Islet precursor cell (in vitro differentiated cells): Measurements from ENCODE around the gene PLD3.
"Not testable (repeated sequence)": the region's sequence is repeated elsewhere in the genome, so short reads cannot be mapped to it uniquely, and the experiment has no call there.

Experiments
- DNase-seq: peaks from one replicate; pipeline ENCODE4 v3.0.0-alpha.2; 2018

Gene PLD3

DNA sequence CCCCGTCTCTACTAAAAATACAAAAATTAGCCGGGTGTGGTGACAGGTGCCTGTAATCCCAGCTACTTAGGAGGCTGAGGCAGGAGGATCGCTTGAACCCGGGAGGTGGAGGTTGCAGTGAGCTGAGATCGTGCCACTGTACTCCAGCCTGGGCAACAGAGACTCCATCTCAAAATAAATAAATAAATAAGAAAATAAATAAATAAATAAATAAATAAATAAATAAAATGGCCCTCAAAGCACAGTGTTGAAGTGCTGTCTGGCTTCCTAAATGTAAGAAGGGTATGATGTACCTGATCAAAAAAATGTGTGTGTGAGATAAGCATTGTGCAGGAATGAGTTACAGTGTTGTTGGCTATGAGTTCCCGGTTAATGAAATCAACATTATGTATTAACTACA, 15.4 kb upstream of the PLD3 start:
- not testable (repeated sequence) for DNase-seq

DNA sequence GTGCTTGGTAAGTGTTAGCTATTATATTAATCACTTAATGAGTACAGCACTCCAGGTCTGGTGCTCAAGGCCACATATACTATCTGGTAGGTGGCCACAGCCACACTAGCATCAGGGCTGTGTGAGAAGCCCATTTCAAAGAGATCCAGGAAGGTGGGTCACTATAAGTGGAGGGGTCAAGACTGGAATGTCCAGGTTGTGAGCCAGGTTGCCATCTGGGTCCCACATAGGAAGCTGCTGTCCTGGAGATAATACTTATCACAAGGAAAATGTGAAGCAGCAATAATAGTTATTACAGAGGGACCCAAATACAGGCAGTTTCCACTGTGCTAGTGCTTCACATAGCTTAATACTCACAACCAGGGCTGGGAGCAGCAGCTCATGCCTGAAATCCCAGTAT, 13.4 kb upstream of the PLD3 start:
- no peak for DNase-seq

DNA sequence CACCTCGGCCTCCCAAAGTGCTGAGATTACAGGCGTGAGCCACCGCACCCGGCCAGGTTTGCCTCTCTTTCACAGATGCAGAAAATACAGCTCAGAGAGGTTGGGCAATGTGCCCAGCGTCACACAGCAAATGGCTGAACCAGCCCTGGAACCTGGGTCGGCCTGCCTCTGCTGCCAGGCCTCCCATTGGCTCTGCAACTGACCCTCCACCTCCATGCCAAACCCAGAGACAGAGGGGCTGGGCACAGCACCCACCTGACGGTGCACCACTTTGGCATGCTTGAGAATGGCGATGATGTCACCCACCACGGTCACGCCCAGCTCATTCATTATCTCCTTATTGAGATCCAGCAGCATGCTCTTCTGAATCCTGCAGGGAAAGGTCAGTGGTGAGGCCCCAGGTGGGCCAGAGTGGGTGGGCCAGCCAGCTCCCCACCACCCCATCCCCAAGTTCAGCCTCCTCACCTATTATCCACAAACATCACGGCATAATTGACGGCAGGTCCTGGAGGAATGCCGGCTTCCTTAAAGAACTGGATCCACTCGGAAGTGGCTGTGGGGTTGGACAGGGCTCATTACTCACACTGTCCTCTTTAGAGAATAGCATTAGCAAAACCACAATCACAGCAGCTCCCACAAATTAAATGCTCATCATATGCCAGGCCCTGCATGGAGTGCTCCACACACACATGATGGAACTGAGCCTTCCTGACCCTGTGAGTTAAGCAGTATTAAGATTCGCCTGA, 12.5 kb upstream of the PLD3 start:
- DNase-seq: no peak

DNA sequence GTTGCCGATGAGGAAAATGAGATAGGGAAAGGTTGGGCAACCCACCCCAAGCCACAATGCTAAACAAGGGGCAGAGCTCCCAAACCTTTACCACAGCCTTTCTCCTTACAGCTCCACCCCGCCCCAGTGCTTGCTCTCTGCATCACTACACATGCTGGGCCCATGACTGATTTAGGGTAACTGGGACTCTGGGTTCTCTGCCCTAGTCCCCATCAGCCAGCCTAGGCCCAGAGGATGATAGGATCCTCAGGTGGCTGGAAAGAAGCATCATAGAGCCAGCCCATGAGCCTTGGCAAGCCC, 11.9 kb upstream of the PLD3 start:
- no peak for DNase-seq

DNA sequence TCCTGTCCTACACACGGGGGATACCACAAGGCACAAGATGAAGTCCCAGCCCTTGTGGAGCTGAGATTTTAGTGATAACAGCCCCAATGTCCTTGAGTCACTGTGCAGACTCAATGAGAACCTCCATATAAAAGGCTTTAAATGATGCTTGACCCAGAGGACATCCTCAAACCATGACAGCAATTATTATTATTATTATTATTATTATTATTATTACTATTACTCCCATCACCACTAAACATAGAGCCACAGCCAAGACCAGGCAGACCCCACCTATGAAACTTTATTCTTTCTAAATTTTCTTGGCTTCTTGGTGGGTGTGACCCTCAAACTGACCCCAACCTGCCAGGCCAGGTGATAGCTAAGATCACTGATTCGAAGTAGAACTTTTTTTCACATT, 11.4 kb upstream of the PLD3 start:
- no peak for DNase-seq

DNA sequence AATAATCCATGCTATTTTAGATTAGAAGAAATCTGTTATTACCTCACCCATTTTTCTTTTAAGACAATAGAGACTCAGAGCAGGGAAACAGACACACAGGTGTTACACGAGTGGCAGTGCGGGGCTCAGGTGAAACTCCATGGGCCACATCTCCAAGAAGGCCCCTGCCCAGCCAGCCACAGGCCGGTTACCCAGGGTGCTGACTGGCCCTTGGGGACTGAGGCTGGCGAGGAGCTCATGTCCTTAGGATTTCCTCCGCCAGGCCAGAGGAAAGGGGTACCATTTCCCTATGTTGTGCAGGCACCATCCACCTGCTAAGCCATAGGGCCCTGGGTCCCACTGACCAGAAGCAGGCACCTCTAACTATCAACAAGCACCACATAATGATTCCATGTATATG, 10.9 kb upstream of the PLD3 start:
- no peak for DNase-seq

DNA sequence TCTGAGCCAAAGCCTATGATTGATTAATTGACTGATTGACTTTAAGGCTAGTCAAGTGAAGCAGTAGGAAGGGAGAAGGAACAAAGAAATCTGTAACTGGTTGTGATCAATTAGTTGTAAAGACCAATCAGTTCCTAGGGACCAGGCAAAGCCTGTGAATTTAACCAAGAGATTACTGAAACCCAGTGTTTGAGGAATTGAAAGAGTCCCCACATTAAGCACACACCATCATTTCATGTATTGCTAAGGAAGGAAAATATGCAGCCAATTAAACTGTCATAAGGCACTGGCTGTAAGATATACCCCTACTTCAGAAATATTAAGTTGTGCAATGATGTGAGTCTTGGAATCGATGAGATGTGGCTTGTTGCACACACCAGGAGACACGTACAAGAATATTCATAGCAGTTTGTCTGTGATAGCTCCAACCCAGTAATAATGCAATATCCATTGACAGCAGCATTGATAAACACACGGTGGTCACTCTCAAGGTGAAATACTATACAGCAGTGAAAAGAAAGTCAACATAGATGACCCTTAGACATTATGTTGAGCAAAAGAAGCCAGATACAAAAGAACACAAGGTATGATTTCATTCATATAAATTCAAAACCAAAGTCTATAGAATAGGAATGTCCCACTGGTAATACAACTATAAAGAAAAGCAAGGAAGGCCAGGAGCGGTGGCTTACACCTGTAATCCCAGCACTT, 9.3 kb upstream of the PLD3 start:
- no peak for DNase-seq

DNA sequence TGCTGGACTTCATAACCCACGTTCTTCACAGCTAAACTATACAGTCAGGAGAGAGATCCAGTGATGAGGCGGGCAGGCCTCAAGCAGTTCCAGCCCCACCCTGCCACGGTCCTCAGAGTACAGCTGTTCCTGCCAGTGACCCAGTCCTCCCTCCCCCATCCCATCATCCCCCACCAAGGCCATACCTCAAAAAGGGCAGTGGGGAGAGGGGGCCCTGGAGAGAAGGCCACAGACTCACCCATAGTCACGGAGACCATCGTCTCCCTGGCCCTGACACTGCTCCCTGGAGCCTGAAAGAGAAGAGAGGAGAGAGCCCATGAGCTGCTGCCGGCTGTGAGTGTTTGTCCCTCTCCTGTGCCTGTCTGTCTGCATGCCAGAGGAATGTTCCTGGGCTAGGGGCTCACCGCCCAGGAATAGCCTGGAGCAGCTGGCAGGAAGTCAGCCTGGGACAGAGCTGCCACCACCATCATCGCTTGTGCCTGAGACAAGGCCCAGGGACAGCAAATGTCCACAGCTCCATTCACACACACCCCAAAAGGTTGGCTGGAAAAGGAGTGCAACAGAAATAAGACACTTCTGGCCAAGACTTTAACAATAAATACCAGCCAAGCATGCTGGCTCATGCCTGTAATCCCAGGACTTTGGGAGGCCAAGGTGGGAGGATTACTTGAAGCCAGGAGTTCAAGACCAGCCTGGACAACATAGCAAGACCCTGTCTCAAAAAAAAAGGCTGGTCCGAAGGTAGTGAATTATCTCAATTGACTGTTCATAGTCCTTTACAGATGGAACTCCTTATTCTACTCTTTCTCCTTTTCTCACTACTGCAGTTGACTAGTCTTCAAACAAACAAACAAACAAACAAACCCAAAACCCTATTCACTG, 6.7 kb upstream of the PLD3 start:
- peak; percentile 83 for DNase-seq

DNA sequence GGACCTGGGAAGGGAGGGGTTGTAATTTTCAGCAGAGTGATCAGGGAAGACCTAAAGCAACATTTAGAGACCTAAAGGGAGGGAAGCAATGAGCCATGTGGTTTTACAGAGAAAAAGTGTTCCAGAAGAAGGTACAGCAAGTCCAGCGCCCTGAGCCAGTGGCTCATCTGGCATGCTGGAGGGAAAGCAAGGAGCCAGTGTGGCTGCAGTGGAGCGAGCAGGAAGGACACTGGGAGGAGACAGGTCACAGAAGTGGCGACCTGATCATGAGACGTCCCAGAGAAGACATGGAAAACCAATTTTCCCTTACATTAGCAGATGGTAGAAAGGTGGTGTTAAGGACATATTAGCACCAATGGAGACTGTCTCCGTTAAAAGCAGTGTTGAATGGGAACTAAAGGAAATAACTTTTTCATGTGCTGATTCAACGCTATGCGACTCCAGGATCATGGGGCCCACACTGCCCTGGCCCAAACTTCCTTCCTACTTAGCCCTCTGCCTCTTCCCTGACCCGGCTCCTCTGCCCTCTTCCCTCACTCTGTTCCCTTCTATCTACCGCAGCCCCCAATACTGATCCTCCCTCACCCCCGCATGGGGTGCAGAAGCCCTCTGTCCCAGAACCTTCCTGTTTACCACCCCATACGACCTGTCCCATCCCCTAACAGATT, 5.7 kb upstream of the PLD3 start:
- DNase-seq: no peak

DNA sequence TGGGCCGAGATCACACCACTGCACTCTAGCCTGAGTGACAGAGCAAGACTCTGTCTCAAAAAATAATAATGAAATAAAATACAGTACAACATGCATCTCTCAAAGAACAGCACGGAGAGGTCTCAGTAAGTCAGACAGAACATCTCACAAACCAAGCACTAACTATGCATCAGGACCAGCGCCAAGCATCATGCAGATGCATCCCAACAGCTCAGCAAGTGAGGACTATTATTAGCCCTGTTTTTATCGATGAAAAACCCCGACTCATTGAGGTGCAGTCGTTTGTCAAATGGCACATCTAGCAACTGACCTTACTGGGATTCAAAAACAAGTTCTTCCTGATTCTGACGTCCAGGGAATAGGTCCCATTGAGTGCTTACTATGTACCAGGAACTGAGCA, 4.1 kb upstream of the PLD3 start:
- no peak for DNase-seq

DNA sequence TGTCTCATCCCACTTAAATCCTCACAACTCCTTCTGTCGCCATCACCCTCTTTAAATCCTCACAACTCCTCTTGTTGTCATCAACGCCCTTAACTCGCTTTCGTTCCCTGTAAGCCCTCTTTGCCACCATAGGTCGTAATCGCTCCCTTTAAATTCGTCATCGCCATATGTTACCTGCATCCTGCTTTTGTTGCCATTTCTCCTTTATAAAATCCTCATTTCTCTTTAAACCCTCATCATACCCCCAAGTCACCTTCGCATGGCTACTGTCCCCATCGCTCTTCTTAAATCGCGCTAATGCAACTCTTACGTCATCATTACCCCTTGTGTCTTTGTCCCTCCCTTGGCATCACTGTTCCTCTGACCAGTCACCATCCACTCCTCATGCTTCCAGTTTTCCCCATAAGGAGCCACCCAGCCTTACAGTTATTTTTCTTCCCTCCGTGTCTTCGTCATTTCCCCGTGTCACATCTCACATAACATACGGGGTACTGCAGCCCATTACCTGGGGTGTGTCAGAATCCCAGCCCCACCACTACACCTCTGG, 539 bp downstream of the PLD3 start:
- DNase-seq: no peak

DNA sequence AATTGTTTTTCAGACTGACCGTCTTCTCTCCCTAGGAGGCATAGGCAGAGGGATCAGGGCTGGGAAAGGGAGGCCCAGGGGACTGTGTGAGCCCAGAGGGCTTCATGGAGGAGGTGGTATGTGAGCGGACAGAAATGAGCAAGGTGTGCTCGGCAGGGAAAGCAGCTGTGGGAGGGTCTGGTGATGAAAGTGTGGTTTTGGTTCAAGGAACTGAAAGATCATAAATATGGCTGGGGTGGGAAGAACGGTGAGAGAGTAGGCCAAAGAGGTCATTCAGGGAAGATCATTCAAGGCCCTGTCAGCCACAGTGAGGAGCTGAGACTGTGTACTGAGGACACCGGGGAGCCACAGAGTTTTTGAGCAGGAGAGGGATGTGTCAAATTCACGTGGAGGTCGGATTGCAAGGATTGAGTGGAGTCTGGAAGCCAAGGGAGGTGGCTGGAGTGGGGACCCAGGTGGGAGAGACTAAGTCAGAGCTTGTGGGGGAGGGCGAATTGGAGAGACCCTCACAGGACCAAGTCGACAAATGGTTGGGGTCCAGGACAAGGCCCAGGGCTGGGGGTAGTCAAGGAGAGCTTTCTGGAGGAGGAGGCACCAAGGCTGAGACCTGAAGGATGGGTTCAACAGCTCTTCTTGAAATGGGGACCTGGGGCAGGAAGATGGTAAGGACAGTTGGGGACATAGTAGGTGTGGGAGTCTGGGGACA, 7.6 kb downstream of the PLD3 start:
- DNase-seq: no peak

DNA sequence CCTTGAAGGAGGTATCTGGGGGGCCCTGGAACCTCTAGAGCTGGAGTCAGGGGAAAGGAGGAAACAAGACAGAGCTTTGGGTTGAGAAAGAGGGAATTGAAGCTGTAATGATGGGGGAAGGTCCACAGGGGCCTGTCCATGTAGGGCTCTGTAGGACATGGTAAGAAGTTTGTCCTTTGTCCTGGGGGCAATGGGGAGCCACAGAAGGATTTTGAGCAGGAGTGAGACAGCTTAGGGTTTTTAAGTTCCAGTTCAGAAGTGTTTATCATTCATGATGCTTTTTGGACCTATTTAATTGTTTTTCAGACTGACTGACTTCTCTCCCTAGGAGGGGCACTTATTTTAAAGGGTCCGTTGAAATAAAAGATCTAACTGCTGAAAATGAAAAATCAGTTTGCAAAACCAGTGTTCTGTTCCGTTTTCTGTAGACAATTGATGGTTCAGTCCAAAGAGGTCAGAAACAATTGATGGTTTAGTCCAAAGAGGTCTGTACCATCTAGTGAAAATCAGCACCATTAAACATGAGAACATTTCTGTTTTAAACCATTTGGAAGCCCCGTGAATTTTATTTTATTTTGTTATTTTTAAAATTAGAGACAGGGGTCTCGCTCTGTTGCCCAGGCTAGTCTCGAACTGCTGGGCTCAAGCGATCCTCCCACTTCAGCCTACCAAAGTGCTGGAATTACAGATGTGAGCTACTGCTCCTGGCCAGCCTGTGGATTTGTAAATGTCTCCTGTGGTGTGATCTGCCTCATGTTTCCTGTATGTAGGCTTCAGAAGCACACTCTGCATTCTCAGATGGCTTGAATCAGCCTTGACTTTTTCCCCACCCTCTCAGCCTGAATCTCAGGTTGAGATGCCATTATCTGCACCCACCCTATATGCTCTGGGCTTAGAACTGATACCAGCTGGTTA, 8.4 kb downstream of the PLD3 start:
- no peak for DNase-seq

DNA sequence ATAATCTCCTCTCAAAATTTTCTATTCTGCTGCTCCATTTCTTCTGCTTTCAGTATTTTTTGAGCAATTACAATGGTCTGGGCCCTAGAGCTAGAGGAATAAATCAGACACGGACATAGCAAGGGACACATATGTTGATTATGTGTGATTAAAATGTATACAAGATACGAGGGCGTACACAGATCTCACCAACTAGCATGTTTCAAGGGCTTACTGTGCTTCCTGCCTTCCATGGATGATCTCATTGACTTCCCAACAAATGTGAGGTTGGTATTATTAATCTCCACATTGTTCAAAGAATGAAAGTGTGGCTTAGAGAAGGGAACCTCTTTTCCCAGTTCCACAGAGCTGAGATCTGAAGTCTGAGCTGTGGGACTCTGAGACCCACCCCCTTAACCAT, 9.1 kb downstream of the PLD3 start:
- DNase-seq: no peak

DNA sequence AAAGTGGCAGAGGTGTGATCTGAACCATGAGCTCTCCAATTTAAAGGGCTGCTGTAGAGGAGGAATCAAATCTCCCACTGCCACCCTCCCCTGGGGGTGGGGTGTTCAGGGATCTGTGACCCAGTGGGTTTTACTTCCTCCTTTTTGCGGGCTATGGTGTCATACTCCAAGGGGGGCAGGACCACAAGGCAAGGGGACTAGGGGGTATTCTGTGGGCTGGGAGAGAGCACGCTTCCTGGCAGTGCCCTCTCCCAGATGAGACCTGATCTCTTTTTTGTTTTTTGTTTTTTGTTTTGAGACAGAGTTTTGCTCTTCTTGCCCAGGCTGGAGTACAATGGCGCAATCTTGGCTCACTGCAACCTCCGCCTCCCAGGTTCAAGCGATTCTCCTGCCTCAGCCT, 10.3 kb downstream of the PLD3 start:
- no peak for DNase-seq

DNA sequence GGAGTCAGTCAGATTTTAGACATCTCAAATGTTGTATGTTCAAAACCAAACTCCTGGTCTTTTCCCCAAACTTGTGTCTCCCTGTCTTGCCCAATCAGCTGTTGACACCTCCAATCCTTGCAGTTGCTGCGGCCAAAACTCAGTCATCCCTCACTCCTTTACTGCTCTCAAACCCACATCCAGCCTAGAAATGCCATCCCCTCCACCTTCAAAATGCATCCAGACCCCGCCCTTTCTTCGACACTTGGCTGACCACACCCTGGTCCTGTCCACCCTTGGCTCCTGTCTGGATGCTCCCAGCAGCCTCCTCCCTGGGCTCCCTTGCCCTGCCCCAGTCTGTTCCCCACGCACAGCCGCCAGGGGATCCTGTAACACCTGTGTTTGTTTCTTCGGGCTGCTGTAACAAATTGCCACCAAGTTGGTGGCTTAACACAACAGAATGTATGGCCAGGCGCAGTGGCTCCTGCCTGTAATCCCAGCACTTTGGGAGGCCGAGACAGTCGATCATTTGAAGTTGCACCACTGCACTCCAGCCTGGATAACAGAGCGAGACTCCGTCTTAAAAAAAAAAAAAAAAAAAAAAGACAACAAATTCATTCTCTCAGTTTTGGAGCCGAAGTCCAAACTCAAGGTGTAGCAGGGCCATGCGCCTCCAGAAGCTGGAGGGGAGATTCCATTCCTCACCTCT, 11.7 kb downstream of the PLD3 start:
- peak; percentile 51 for DNase-seq

DNA sequence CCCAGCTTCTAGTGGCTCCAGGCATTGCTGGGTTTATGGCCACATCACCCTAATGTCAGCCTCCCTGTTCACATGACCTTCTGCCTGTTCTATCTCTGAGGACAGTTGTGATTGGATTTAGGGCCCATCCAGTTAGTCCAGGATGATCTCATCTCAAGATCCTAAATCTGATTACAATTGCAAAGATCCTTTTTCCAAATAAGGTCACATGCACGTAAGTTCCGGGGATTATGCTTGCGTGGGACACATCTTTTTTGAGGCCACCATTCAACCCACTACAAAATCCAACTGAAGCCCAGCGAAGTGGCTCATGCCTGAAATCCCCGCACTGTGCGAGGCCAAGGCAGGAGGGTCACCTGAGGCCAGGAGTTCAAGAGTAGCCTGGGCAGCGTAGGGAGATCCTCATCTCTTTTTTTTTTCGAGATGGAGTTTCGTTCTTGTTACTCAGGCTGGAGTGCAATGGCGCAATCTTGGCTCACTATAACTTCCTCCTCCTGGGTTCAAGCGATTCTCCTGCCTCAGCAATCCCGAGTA, 12.3 kb downstream of the PLD3 start:
- peak; percentile 74 for DNase-seq

DNA sequence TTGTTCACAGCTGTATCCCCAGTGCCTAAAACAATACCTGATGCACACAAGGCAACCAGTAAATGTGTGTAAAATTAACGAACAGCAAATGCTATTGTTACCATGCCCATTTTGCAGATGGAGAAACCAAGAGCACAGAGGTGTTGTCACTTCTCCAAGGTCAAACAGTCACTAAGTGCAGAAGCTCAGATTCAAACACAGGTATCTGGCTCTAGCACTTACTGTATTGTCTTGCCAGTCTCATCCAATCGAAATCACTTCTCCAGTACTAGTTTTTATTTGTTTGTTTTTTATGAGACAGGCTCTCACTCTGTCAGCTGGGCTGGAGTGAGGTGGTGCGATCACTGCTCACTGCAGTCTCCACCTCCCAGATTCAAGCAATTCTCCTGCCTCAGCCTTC, 13.7 kb downstream of the PLD3 start:
- DNase-seq: peak; percentile 49

DNA sequence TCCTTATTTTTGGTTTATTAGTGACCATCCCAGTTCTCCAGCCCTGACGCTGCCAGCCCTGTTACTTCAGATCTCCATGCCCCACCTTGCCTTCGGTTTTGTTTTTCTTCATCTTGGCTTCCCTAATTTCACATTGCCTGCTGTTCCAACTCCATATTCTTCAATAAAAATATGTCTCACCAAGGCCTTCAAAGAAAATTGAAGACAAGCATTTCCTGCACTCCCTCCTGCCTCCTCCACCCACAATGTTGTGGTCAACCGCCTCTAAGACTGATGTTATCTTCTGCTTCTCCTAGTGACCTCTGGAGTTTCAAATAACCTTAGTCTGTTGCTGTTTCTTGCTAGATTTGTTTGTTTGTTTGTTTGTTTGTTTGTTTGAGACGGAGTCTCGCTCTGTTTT, 14.6 kb downstream of the PLD3 start:
- DNase-seq: peak; percentile 44

DNA sequence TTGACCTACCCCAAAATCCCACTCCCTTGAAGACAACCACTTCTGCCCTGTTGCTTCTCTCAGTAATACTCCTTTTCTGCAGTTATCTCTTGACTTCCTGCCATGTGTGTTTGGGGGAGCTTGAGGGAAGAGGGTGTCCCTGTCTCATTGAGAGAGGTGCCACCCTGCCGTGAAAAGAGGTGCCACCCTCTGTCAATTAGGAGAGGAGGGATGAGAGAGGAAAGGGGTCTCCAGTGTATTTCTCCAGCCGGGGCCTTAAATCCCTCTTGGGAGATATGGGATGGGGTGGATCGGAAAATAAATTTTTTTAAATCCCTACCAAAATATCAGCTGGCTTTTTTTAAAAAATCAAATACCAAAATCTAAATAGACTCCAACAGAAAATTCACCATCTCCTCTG, 16.5 kb downstream of the PLD3 start:
- DNase-seq: no peak
